Large intestine (tissue), 3 donors: ENCODE data around the gene B3GALT5. TPM values are rescaled to one million over a fixed set of nuclear protein-coding genes. Genes with fewer than 3 reads are reported as not detected.

Experiments used
- DNase-seq, 2 donors: peaks; one replicate each; pipeline versions ENCODE4 v3.0.0 to v3.0.0-alpha.2; 2013
- H3K27ac ChIP-seq: one replicate; pipeline ENCODE4 v1.5.1; 2013; ENCODE audit warnings: low read length
- H3K27me3 ChIP-seq: 2 replicates; pipeline ENCODE4 v1.6.1; 2013; ENCODE audit warnings: low read length; ENCODE audit not compliant: control insufficient read depth, insufficient read depth
- H3K36me3 ChIP-seq: 2 replicates; pipeline ENCODE4 v1.6.1; 2013; ENCODE audit warnings: low read length; ENCODE audit not compliant: control insufficient read depth, insufficient read depth
- H3K4me1 ChIP-seq: one replicate; pipeline ENCODE4 v1.6.1; 2013; ENCODE audit warnings: low read length; ENCODE audit not compliant: control insufficient read depth, insufficient read depth
- H3K4me3 ChIP-seq: one replicate; pipeline ENCODE4 v1.5.1; 2013; ENCODE audit warnings: low read length
- H3K9me3 ChIP-seq: one replicate; pipeline ENCODE4 v1.6.1; 2013; ENCODE audit warnings: mild to moderate bottlenecking, low read depth, low read length, moderate library complexity; ENCODE audit not compliant: control insufficient read depth
- WGBS: methylation state at CpG from one replicate; pipeline ENCODE4 v1.1.5; 2013; ENCODE audit warnings: low lambda C conversion rate; ENCODE audit not compliant: insufficient coverage; 5-methylcytosine and 5-hydroxymethylcytosine counted together
- polyA plus RNA-seq: library from polyadenylated mRNA; unstranded; fragments of 120-200 nt; gene quantifications from one replicate; pipeline ENCODE4 v1.2.1, GENCODE V29; 2013

The B3GALT5 gene
- polyA plus RNA-seq, 1 donor: 9.9 TPM

DNA sequence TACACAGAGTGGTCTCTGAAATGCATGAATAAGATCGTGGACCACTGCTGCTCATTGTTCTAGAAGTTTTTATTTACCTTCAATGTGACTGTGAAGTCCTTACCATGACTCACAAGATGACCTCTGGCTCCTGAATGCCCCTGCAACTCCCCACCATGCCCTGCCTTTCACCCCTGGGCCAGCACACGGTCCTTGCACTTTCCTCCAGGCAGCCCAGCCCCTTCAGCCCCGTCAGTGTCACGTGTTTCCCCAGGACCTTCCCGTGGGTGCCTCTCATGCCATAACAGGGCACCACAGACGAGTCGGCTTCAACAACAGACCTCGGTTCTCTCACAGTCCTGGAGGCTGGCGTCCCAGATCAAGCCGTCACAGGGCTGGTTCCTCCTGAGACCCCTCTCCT lies 62.1 kb downstream of the B3GALT5 start:
- H3K4me3 ChIP-seq: no peak overlapping the region
- no peaks in the 10 kb centered on the region for H3K27me3 ChIP-seq
- peaks cover 29% of the 10 kb centered on the region for H3K4me1 ChIP-seq
- no peaks in the 10 kb centered on the region for H3K9me3 ChIP-seq
- peak overlapping the region; percentile 68 for H3K27ac ChIP-seq
- no peaks in the 10 kb centered on the region for H3K36me3 ChIP-seq
- DNase-seq: peak; percentile 57 to 81
- no CpG with 5 or more reads among the region's 10 CpGs for WGBS

DNA sequence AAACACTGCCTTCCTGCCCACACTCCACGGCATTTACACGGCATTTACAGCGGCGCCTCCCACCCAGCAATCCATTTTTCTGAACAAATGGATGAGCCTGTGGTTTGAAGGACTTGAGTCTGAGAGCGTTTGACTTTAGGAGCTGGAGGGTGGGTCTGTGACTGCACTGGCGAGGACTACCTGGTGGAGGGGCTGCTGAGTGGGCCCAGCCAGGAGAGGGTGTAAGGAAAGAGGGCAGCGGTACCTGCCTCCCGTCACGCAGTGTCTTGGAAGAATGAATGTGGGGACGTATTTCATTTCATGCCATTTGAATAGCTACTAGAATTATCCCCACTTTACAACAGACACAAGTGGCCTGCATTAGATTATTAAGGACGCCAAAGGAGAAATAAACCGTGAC lies 62.9 kb downstream of the B3GALT5 start:
- H3K4me3 ChIP-seq: no peak overlapping the region

DNA sequence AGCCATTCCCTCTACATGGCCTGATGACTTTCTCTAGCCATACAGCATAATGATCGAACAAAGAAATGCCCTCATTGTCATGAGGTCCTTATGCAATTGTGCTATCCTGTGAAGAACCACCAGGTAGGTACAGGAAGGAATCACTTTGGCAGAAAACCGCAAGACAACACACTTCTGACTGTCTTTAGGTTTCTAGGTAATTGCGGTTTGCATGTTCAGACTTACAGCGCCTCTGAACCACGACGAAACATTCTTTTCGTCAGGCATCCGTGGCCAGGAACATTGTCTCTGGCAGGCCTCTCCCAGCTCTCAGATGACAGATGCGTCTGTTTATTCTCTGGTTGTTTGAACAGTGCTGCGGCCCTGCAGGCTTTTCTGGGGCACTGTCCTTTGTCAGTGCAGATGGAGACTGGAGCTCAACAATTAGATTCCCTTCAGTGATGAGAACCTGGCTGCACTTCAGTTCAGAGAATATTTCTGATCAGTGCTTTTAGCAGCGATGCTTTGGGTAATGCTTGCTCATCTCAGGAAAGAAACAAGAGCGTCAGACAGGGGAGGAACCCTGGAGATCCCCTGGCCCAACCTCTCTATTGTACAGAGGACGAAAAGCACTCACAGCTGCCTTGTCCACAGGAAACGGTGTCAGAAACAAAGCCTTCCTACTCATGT lies 63.4 kb downstream of the B3GALT5 start:
- peaks cover 21% of the 10 kb centered on the region for H3K4me1 ChIP-seq
- H3K4me3 ChIP-seq: no peak overlapping the region
- WGBS: 42% methylated on average over 3 of the region's 14 CpGs

More for the DNA sequence above, 62.9 kb downstream of the B3GALT5 start:
- H3K4me1 ChIP-seq: peaks cover 21% of the 10 kb centered on the region
- H3K27me3 ChIP-seq: no peaks in the 10 kb centered on the region
- DNase-seq: no peak
- no peaks in the 10 kb centered on the region for H3K9me3 ChIP-seq
- no CpG with 5 or more reads among the region's 12 CpGs for WGBS
- H3K27ac ChIP-seq: peak overlapping the region; percentile 68
- H3K36me3 ChIP-seq: no peaks in the 10 kb centered on the region

DNA sequence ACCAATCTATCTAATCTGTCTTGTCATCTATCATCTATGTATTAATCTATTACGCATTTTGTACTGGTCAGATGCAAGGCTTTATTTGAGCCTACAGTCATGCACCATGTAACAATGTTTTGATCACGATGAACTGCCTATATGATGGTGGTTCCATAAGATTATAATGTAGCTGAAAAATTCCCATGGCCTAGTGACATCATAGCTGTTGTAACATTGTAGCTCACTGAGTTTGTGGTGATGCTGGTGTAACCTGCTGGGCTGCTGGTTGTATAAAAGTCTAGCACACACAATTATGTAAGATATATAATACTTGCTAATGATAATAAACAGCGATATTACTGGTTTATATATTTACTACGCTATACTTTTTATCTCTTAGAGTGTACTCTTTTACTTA lies 67.5 kb downstream of the B3GALT5 start:
- no peaks in the 10 kb centered on the region for H3K27me3 ChIP-seq
- H3K4me1 ChIP-seq: peaks cover 7% of the 10 kb centered on the region
- no peak for DNase-seq
- no peaks in the 10 kb centered on the region for H3K9me3 ChIP-seq
- H3K36me3 ChIP-seq: no peaks in the 10 kb centered on the region
- no peak overlapping the region for H3K27ac ChIP-seq
- H3K4me3 ChIP-seq: no peak overlapping the region
- 100% methylated on average over 2 of the region's 4 CpGs for WGBS

More for the DNA sequence above, 63.4 kb downstream of the B3GALT5 start:
- no peaks in the 10 kb centered on the region for H3K27me3 ChIP-seq
- H3K27ac ChIP-seq: peak overlapping the region; percentile 68
- no peaks in the 10 kb centered on the region for H3K36me3 ChIP-seq
- no peaks in the 10 kb centered on the region for H3K9me3 ChIP-seq
- DNase-seq: peak in 1 of 2 donors; percentile 64

DNA sequence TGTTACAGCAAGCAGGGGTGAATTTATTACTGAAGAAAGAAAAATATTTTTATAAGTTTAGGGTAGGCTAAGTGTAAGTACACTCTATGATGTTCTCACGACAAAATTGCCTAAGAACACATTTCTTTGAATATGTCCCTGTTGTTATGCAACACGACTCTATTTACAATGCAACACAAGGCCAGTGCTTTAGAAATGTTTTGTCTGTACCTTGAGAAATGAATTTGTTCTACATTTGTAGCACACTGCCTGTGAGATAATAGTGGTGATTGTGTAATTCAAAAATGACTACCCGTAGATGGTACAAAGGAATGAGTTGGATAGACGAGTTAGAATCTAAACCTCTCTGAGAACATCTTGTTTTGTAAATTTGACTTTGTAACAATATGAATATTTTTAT lies 68.5 kb downstream of the B3GALT5 start:
- H3K27ac ChIP-seq: no peak overlapping the region
- H3K27me3 ChIP-seq: no peaks in the 10 kb centered on the region
- H3K4me1 ChIP-seq: peaks cover 4% of the 10 kb centered on the region
- H3K4me3 ChIP-seq: no peak overlapping the region
- H3K9me3 ChIP-seq: no peaks in the 10 kb centered on the region
- no peaks in the 10 kb centered on the region for H3K36me3 ChIP-seq
- DNase-seq: no peak
- WGBS: 100% methylated on average over 1 of the region's 4 CpGs

DNA sequence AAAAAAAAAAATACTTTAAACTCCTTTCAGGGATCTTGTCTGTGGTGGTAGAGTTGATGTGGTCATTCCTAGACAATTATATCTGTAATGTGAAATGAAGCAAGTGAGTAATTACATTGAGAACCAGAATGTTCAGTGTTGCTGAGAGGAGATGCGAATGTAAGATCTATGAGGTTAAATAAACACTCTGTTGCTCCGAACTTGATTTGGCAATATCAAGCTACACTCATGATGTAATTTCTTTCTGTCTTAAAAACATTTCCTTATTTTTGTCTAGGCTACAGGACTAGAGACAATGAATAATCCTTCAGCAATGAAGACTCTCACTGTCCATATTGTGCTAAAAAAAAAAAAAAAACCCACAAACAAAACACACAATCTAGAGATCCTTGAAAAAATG lies 69.1 kb downstream of the B3GALT5 start:
- Histone ChIP-seq H3K36me3 (no peaks in the 10 kb centered on the region), H3K4me3 (no peak overlapping the region), H3K27me3 (no peaks in the 10 kb centered on the region), H3K9me3 (no peaks in the 10 kb centered on the region), H3K4me1 (peaks cover 4% of the 10 kb centered on the region), H3K27ac (no peak overlapping the region)
- WGBS: no CpG with 5 or more reads among the region's 2 CpGs
- DNase-seq: no peak

DNA sequence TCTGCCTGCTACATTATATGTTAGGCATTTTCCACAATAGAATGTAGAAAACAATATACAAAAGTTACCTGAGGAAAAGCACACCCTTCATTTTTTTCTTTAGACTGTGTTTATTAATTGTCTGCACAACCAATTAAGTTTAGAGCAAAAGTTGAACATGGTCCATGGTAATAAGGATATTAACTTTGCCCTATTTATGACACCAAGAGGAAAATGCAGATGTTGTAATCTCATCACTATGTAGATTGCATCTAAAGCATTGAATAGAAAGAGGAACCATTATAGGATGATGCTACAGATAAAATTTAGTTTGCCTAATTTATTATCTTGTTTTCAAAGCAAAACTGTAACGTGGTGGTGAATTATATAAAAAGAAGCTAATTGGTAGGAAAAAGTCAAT lies 72.5 kb downstream of the B3GALT5 start:
- Histone ChIP-seq H3K27me3 (no peaks in the 10 kb centered on the region), H3K36me3 (no peaks in the 10 kb centered on the region), H3K4me1 (peaks cover 4% of the 10 kb centered on the region), H3K4me3 (no peak overlapping the region), H3K27ac (no peak overlapping the region), H3K9me3 (no peaks in the 10 kb centered on the region)
- WGBS: no CpG with 5 or more reads among the region's 1 CpG
- peak in 1 of 2 donors; percentile 32 for DNase-seq

DNA sequence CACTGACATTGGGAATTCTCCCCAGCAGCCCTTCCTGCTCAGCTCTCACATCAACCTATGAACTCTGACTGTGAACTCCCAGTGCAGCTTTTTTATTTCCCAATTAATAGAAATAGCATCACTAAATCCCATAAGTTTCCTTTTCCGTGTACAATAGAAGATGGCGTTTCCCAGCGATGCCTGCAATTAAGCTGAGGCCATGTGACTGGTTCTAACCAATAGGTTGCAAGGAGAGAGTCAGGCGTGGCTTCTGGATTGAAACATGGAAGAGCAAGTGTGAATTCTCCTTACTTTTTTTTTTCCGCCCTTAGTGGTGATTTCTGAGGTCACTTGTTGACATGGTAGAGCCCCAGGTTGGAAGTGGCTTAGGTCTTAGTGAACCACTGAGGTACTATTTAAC lies 73.3 kb downstream of the B3GALT5 start:
- Histone ChIP-seq H3K27me3 (no peaks in the 10 kb centered on the region), H3K36me3 (no peaks in the 10 kb centered on the region), H3K4me3 (no peak overlapping the region), H3K4me1 (peaks cover 4% of the 10 kb centered on the region), H3K27ac (peak overlapping the region; percentile 72), H3K9me3 (no peaks in the 10 kb centered on the region)
- DNase-seq: peak in 1 of 2 donors; percentile 22
- no CpG with 5 or more reads among the region's 5 CpGs for WGBS

DNA sequence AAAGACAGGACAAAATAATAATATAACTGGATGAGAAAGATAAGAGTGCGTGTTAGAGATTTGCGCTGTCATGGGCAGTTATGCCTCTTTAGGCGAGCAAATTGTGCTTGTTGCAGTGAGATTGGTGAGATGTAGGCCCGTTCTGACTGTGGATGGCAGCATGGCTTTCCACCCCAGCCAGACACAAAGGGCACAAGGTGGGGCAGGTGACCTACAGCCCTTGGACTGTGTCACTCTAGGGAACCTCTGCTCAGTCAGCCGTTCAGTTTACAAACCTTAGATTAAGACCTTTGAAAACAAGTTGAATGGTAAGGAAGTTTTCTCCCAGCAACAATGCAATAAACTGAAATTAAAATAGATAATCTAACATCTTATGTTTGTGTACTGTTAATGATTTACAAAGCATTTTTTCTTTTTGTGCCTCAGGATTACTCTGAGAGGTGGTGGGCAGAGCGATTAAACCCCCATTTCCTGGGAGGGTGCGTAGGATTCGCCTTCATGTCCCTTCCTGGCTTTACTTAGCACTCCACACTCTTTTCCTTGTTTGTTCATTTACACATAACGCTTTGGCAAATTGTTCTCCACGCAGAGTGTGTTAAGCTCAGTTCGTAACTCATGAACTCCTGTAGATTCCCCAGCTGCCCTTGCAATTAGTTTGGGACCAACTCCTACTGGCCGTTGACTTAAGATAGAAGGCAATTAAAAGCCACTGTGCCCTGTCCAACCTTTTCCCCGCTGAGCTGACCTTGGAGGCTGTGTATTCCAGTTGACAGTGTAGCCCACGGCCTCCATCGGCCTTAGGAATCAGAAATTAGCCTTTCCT lies 74.1 kb downstream of the B3GALT5 start:
- Histone ChIP-seq H3K9me3 (no peaks in the 10 kb centered on the region), H3K4me1 (peaks cover 4% of the 10 kb centered on the region), H3K4me3 (no peak overlapping the region), H3K27ac (peak overlapping the region; percentile 72), H3K27me3 (no peaks in the 10 kb centered on the region), H3K36me3 (no peaks in the 10 kb centered on the region)
- DNase-seq: peak; percentile 84 to 94
- 31% methylated on average over 3 of the region's 15 CpGs for WGBS

DNA sequence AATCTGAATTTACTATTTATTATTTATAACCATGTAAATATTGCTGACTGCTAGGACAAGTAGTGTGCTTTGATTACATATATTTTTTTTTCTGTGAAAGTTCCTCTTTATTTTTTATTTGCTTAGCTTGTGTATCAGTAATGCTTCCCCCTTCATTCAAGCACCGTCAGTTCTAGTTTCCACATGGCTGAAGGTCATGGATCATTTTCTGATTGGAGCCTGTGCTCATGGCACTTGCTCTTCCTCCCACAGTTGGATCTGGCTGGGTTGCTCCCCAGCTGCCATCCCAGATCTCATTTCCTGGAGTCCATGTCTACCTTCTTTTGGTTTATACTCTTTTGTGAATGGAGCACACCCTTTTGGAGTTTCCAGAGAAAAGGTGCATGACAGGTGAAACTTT lies 75.3 kb downstream of the B3GALT5 start:
- DNase-seq: peak in 1 of 2 donors; percentile 28
- peaks cover 4% of the 10 kb centered on the region for H3K4me1 ChIP-seq
- 14% methylated on average over 1 of the region's 1 CpG for WGBS
- no peak overlapping the region for H3K4me3 ChIP-seq
- no peaks in the 10 kb centered on the region for H3K36me3 ChIP-seq
- no peaks in the 10 kb centered on the region for H3K27me3 ChIP-seq
- no peaks in the 10 kb centered on the region for H3K9me3 ChIP-seq
- H3K27ac ChIP-seq: no peak overlapping the region
